GM12865 (cell line): Measurements from ENCODE around the gene UNC13C.
A peak's percentile ranks its signal among the peaks of the same experiment; 100 is the strongest.

Experiments used
- DNase-seq: peaks from one replicate; pipeline ENCODE4 v3.0.0; 2010; ENCODE audit warnings: low read depth
- H3K4me3 ChIP-seq: 2 replicates; pipeline ENCODE4 v1.5.1; 2011; ENCODE audit warnings: mild to moderate bottlenecking, low read depth, low read length, control low read depth
- TF ChIP-seq, protein P1 (sequence below): IDR thresholded peaks from 2 replicates; pipeline ENCODE4 v1.5.1; 2011; ENCODE audit warnings: low read length, control low read depth, low read depth, inconsistent platforms; ENCODE audit not compliant: insufficient read depth; ENCODE audit errors: missing control alignments

UNC13C gene

DNA sequence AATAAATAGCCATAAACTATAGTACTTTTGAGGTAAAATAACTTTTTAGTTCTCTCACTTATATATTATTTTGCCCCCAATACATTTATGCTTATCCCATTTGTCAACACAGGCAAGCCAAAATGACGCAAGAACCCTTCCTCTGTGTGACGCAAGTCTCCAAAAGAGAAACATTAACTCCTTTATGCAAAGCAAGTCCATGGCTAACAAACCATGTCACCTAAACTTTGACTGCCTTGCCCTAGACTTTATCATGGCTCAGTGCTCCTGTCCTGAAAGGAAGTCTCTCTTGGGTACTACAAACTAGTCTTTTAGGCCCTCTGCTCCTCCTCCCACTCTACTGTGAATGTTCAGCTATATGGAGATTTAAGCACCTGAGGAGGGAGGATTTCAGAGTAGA, 230.5 kb downstream of the UNC13C start:
- DNase-seq = no peak
- H3K4me3 ChIP-seq = no peak overlapping the region
- TF ChIP-seq, protein P1, sequence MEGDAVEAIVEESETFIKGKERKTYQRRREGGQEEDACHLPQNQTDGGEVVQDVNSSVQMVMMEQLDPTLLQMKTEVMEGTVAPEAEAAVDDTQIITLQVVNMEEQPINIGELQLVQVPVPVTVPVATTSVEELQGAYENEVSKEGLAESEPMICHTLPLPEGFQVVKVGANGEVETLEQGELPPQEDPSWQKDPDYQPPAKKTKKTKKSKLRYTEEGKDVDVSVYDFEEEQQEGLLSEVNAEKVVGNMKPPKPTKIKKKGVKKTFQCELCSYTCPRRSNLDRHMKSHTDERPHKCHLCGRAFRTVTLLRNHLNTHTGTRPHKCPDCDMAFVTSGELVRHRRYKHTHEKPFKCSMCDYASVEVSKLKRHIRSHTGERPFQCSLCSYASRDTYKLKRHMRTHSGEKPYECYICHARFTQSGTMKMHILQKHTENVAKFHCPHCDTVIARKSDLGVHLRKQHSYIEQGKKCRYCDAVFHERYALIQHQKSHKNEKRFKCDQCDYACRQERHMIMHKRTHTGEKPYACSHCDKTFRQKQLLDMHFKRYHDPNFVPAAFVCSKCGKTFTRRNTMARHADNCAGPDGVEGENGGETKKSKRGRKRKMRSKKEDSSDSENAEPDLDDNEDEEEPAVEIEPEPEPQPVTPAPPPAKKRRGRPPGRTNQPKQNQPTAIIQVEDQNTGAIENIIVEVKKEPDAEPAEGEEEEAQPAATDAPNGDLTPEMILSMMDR = no peak

DNA sequence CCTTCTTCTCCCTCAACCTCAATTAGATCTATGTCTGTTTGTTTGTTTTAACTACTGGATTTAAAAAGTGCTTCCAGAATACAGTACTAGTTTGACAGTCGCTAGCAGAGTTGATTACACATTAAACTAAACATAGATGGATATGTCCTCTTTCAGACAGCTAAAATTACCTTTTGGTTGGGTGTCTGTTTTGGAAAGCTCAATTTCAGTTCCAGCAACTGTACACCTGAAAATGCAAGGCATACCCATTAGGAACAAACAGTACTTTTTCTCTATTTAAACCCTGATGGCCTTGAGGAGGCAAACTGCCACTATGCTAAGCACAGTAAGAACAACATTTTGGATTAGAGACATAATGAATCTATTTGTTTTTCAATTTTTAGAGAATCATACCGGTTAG, 234.4 kb downstream of the UNC13C start:
- DNase-seq = no peak
- H3K4me3 ChIP-seq = no peak overlapping the region
- TF ChIP-seq, protein P1 = no peak

DNA sequence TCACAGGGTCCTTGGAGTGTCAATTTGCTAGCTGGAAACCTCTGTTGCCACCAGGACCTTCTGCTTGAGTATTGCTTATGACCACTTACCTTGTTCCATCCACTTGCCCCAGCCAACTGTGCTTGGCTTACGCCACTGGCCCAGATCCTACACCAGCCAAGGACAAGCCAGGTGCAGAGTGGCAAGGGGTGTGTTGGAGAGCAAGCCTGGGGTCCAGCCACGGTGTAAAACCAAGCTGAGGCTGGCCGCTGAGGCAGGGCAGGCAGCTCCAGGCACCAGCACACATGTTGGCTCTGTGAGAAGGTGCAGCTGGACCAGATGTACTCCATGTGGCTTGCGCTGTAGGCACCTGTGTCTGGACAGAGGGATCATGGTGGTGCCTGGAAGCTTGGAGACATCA, 248.2 kb downstream of the UNC13C start:
- TF ChIP-seq, protein P1 = no peak
- no peak overlapping the region for H3K4me3 ChIP-seq
- DNase-seq = no peak

DNA sequence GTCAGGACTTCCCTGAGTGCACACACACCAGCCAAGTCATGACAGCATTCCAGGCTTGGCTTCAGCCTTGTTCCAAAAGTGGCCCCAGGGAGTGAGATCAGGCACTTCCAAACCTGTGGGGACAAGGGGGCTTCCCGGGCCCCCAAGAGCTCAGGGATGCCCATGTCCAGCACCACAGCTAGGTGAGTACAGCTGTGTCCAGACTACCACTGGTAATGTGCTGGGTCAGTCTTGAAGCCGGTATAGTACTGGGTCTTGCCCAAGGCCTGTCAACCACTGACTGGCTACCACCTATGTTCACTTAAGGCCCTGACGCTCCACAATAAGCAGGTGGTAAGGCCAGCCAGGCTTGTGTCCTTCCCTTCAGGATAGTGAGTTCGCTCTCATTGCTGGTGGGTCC, 249.3 kb downstream of the UNC13C start:
- no peak for DNase-seq
- no peak overlapping the region for H3K4me3 ChIP-seq
- TF ChIP-seq, protein P1 = no peak

DNA sequence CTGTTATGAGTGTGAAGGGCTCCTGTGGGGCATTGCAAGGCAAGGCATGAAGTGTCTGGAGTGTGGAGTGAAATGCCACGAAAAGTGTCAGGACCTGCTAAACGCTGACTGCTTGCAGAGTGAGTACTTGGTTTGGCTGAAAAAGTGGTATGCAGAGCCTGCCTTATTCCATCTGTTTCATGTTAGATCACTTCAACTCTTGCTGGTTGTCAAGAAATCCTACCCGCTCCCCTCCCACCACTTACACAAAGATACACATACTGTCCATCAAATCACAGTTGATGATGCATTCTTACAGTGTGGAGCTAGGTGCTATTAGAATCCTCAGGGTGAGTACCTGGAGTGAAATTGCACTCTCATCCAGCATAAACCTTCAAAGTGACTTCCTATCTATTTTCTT, 272.1 kb downstream of the UNC13C start:
- DNase-seq = peak; percentile 7
- TF ChIP-seq, protein P1 = no peak
- no peak overlapping the region for H3K4me3 ChIP-seq

DNA sequence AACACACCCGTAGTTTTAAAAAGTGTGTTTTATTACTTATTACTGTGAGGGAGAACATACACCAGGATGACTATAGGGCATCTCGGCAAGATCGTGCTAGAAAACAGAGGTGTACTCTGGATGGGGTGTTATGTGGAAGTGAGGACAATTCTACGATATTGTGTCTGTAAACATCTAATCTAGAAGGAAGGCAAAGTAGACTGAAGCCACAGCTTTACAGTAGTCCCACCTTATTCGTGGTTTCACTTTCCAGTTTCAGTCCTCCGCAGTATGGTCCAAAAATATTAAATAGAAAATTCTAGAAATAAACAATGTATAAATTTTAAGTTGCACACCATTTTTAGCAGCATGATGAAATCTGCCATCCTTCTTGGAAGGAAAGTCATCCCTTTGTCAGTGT, 277.9 kb downstream of the UNC13C start:
- H3K4me3 ChIP-seq = no peak overlapping the region
- no peak for DNase-seq
- TF ChIP-seq, protein P1 = no peak

DNA sequence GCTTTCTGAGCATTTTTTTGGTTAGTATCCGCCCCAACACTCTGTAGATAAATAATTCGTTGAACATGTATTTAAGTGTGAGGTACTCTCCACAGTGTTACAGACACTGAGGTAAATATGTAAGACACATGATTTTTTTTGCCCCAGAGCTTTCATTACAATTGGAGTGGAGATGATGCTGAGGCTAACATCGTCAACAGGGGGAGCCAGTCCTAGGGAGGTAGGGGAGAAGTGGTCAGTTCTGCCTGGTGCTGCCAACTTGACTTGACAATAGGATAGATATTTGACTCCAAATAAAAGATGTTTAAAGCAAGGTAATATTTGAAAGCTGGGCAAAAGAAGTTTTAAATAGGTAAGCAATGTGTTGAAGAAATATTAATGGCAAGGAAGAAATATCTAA, 295.7 kb downstream of the UNC13C start:
- TF ChIP-seq, protein P1 = no peak
- DNase-seq = no peak

More for the DNA sequence above, 295.7 kb downstream of the UNC13C start:
- no peak overlapping the region for H3K4me3 ChIP-seq
